ENCODE data around the gene AVPR1B.

Gene AVPR1B

DNA sequence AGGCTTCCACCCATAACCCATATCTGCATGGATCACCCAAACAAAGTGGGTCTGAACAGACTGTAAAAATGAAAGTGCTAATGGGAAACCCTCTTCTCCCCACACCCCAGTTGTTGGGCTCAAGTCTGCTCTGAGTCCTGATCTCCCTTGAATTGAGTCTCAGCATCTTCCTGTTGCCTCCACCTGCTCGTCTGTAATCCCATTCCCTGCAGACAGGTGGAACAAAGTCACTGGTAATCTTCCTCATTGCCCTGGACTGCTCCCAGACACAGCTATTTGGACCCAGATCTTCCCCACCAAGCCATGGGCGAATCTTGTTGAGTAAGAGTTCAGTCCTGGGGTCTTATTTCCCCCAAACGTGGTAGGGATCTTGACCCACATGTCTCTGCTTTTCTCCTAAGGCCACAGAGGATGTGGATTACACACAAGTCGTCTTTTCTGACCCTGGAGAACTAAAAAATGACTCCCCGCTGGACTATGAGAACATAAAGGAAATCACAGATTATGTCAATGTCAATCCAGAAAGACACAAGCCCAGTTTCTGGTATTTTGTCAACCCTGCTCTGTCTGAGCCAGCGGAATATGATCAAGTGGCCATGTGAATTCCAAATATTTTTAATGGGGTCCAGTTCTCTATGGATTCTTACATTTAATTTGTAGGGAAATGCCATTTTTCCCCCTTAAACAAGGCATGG, 15.7 kb downstream of the AVPR1B start:
- DNase-seq (ENCODE audit: low read depth), result no peak
- no peak overlapping the region for H3K4me3 ChIP-seq (ENCODE audit: low read length)
- TF ChIP-seq, protein P1, sequence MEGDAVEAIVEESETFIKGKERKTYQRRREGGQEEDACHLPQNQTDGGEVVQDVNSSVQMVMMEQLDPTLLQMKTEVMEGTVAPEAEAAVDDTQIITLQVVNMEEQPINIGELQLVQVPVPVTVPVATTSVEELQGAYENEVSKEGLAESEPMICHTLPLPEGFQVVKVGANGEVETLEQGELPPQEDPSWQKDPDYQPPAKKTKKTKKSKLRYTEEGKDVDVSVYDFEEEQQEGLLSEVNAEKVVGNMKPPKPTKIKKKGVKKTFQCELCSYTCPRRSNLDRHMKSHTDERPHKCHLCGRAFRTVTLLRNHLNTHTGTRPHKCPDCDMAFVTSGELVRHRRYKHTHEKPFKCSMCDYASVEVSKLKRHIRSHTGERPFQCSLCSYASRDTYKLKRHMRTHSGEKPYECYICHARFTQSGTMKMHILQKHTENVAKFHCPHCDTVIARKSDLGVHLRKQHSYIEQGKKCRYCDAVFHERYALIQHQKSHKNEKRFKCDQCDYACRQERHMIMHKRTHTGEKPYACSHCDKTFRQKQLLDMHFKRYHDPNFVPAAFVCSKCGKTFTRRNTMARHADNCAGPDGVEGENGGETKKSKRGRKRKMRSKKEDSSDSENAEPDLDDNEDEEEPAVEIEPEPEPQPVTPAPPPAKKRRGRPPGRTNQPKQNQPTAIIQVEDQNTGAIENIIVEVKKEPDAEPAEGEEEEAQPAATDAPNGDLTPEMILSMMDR (conservative IDR thresholded peaks at IDR 0.05; ENCODE audit: low read depth, low read length), result no peak

DNA sequence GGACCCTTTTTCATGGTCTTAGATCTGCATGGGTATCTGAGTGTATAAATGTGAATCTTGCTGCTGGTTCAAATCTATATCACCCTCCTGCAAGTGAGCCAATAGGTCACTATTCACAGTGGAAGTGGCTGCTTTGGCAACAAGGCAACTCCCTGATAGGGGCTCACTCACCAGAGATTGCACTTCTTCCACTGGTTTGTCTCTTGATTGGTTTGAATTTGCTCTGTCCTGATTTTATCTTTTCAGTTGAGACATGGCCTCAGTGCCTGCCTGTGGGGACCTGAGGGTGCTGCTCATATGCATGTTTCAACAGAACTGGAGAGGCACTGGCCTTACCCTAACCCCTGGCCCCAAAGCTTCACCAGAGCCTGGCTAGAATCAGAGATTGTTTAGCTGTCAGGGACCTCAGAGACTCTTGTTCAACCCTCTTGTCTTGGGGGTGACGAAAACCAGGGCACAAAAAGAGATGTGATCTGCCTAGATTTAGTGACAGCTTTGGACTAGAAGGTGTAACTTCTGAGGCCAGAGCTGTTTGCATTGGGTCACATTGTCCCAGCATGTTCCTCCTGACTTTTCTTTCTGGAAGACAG, 16.9 kb downstream of the AVPR1B start:
- no peak overlapping the region for H3K4me3 ChIP-seq (ENCODE audit: low read length)
- TF ChIP-seq, protein P1 (conservative IDR thresholded peaks at IDR 0.05; ENCODE audit: low read depth, low read length), result no peak
- no peak for DNase-seq (ENCODE audit: low read depth)

DNA sequence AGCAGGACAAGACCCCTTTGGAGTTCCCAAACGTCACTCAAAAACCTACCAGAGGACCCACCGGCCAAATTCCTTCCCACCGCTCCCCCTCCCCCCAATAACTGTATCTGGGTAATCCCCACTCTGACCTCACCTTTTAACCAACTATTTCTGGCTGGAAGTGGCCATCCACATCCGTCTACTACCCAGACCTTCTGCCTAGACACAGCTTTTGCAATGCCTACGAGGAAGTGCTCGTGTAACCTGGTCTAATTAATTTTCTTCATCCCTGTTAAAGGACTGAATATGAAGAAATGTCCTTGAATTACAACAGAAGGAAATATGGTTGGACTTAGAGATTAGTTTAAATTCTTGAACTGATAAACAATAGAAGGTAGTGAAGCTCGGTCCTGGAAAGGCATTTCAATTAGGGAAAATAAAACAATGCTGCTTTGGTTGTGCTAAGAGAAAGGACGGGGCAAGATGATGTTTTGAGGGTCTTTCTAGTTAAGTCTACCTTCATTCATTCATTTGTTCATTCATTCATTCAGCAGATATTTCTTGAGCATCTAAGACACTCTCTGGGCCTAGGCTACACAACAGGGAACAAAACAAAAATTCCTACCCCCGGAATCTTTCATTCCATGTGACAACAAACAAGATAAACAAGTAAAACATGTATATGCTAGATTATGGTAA, 18.8 kb downstream of the AVPR1B start:
- DNase-seq (ENCODE audit: low read depth), result no peak
- H3K4me3 ChIP-seq (ENCODE audit: low read length), result no peak overlapping the region
- TF ChIP-seq, protein P1 (conservative IDR thresholded peaks at IDR 0.05; ENCODE audit: low read depth, low read length), result no peak

DNA sequence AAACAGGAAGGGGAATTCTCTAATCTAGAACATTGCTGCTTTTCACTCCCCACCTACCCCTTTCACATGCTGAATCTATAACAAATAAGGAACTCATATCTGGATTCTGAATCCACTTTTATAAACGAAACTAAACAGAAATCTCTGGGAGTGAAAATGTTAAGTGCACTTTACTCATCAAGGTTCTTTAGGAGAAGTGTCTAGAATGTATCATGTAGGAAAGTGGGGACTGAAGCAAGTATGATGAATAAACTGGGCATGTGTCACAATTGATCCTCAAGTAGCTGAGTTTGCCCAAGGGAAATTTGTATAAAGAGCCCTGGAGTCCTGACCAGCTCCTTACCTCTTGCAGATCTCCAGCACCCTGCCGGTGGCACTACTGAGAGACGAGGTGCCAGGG, 19.8 kb downstream of the AVPR1B start:
- no peak for DNase-seq (ENCODE audit: low read depth)
- H3K4me3 ChIP-seq (ENCODE audit: low read length), result no peak overlapping the region
- TF ChIP-seq, protein P1 (conservative IDR thresholded peaks at IDR 0.05; ENCODE audit: low read depth, low read length), result no peak

DNA sequence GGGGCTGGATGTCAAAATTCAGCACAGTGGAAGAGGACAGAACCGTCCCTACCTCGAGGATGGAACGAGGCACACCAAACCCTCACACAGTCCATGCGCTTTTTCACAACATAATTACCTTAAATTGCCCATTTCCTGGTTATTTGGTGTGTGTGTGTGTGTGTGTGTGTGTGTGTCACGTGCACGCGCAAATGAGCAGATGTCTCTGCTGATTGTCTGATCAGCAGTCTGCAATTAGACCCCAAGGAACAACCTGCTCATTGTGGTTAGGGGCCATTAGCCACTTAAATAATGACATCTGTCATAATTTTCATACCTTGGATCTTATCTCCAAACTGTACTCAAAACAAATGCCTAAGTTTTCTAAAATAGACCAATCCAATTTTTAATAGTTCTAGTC, 23.2 kb downstream of the AVPR1B start:
- DNase-seq (ENCODE audit: low read depth), result no peak
- H3K4me3 ChIP-seq (ENCODE audit: low read length), result no peak overlapping the region
- TF ChIP-seq, protein P1 (conservative IDR thresholded peaks at IDR 0.05; ENCODE audit: low read depth, low read length), result no peak

DNA sequence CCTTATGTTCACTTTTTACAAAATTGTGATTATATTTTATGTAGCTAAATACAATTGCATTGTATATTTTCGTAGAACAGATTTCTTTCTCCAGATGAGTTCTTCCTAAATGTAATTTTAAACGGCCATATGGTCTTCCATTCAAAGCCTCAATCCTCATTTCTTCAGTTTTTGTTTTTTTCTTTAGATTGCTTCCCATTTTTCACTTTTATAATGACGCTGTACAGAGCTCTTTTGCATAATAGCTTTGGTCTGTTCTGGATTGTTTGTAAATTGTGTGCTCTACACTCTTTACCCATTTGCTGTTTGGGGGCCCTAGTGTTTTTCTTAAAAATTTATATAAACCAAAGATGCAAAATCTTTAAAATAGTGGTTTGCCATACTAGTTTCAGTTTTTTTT, 27.8 kb downstream of the AVPR1B start:
- no peak for DNase-seq (ENCODE audit: low read depth)
- TF ChIP-seq, protein P1 (conservative IDR thresholded peaks at IDR 0.05; ENCODE audit: low read depth, low read length), result no peak
- H3K4me3 ChIP-seq (ENCODE audit: low read length), result no peak overlapping the region
